K562 (cell line): ENCODE measurements around the gene KLHL41. TPM values are rescaled to one million over a fixed set of nuclear protein-coding genes. Genes with fewer than 3 reads are reported as not detected.

ENCODE experiments used
- CBX2 ChIP-seq: fragments of 200-600 bp; sonication (generic); IDR thresholded peaks from one replicate; pipeline ENCODE4 v1.6.1; 2012; ENCODE audit warnings: mild to moderate bottlenecking, low read length, inconsistent platforms; ENCODE audit not compliant: insufficient read depth, poor library complexity, severe bottlenecking
- CREB3 ChIP-seq: fragments of 450-650 bp; conservative IDR thresholded peaks from 2 replicates; pipeline ENCODE4 v1.6.1; 2016; ENCODE audit warnings: missing genetic modification characterization, low read depth, mild to moderate bottlenecking, missing compliant biosample characterization, moderate library complexity
- CREBBP ChIP-seq: IDR thresholded peaks from one replicate; pipeline ENCODE4 v1.6.1; 2012; ENCODE audit warnings: low read depth, mild to moderate bottlenecking, control low read depth, inconsistent platforms, low read length
- EHMT2 ChIP-seq: fragments of 450-650 bp; IDR thresholded peaks from 2 replicates; pipeline ENCODE4 v1.6.1; 2018; ENCODE audit warnings: antibody characterized with exemption
- FOXK2 ChIP-seq, 2 experiments: fragments of 450-650 bp; IDR thresholded peaks in 1 of 2; conservative IDR thresholded peaks in 1 of 2; 2 replicates each; pipeline ENCODE4 v1.6.1; 2016; ENCODE audit warnings: low read depth in 2 of 2, mild to moderate bottlenecking in 1 of 2
- JUND ChIP-seq, 2 experiments: IDR thresholded peaks; 2 replicates in 1 of 2; 3 replicates in 1 of 2; pipeline ENCODE4 v1.6.1; 2011; ENCODE audit warnings: borderline replicate concordance in 2 of 2, low read depth in 2 of 2, low read length in 2 of 2, improper control_type of control experiment in 1 of 2, missing biosample characterization in 1 of 2, missing genetic modification characterization in 1 of 2, missing genetic modification reagents in 1 of 2
- TBP ChIP-seq: optimal IDR thresholded peaks from 2 replicates; pipeline ENCODE3; 2011; ENCODE audit warnings: low read depth, low read length, improper control_type of control experiment
- TSHZ1 ChIP-seq: fragments of 250-450 bp; sonication (Bioruptor Pico); IDR thresholded peaks from 2 replicates; pipeline ENCODE4 v1.4.0; 2020; ENCODE audit warnings: mild to moderate bottlenecking, moderate library complexity
- ZKSCAN1 ChIP-seq: fragments of 150-350 bp; IDR thresholded peaks from 2 replicates; pipeline ENCODE4 v1.6.1; 2016; ENCODE audit warnings: low read depth, low read length
- ZNF445 ChIP-seq: fragments of 250-450 bp; sonication (Bioruptor Pico); IDR thresholded peaks from 2 replicates; pipeline ENCODE4 v1.4.0; 2020; ENCODE audit warnings: low read depth, mild to moderate bottlenecking, moderate library complexity
- polyA plus RNA-seq, 8 experiments: library from polyadenylated mRNA; depleted of rRNA in 4 of 8; stranded (reverse) in 5 of 8; unstranded in 3 of 8; fragments of >200 nt; fragmentation: Nextera tagmentation in 2 of 8; fragmentation: Illumina TruSeq in 1 of 8; extraction: Ambion mirVana in 2 of 8; extraction: Trizol in 1 of 8; gene quantifications; 2 replicates each; pipeline versions ENCODE4 v1.2.1 to v1.2.3, GENCODE V29; 2011 to 2014; ENCODE audit warnings: inconsistent platforms in 1 of 8, missing spikeins in 1 of 8
- total RNA-seq, 7 experiments: library from RNA; depleted of rRNA in 6 of 7; stranded (reverse); fragments of >200 nt in 6 of 7; fragmentation: Illumina TruSeq in 2 of 7; extraction: Trizol in 2 of 7; gene quantifications; 2 replicates each; pipeline versions ENCODE4 v1.2.1 to v1.2.3, GENCODE V29; 2011 to 2021; ENCODE audit warnings: low replicate concordance in 1 of 7
- TF ChIP-seq, protein P1 (sequence below), 2 experiments: fragments of 450-650 bp; formaldehyde crosslinking in 1 of 2; IDR thresholded peaks; 2 replicates each; pipeline versions ENCODE4 v1.4.0 to v1.6.1; 2014 to 2020; ENCODE audit warnings: mild to moderate bottlenecking in 2 of 2, borderline replicate concordance in 1 of 2, low read depth in 1 of 2
- TF ChIP-seq, protein P2 (sequence below): IDR thresholded peaks from 3 replicates; pipeline ENCODE4 v1.6.1; 2011; ENCODE audit warnings: borderline replicate concordance, mild to moderate bottlenecking; ENCODE audit not compliant: insufficient read length, insufficient read depth

Gene KLHL41
- total and polyA plus RNA-seq, 9 of the 15 experiments (the other 6 are each of a cell fraction or from before 2014, with no cell fraction given), result 0.05 to 1.5 (median 0.09) TPM

GRCh38 chr2:169528271-169528701 lies 18.8 kb downstream of the KLHL41 start (continued):
- TF ChIP-seq, protein P1, sequence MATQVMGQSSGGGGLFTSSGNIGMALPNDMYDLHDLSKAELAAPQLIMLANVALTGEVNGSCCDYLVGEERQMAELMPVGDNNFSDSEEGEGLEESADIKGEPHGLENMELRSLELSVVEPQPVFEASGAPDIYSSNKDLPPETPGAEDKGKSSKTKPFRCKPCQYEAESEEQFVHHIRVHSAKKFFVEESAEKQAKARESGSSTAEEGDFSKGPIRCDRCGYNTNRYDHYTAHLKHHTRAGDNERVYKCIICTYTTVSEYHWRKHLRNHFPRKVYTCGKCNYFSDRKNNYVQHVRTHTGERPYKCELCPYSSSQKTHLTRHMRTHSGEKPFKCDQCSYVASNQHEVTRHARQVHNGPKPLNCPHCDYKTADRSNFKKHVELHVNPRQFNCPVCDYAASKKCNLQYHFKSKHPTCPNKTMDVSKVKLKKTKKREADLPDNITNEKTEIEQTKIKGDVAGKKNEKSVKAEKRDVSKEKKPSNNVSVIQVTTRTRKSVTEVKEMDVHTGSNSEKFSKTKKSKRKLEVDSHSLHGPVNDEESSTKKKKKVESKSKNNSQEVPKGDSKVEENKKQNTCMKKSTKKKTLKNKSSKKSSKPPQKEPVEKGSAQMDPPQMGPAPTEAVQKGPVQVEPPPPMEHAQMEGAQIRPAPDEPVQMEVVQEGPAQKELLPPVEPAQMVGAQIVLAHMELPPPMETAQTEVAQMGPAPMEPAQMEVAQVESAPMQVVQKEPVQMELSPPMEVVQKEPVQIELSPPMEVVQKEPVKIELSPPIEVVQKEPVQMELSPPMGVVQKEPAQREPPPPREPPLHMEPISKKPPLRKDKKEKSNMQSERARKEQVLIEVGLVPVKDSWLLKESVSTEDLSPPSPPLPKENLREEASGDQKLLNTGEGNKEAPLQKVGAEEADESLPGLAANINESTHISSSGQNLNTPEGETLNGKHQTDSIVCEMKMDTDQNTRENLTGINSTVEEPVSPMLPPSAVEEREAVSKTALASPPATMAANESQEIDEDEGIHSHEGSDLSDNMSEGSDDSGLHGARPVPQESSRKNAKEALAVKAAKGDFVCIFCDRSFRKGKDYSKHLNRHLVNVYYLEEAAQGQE (IDR thresholded peaks at IDR 0.05; ENCODE audit: borderline replicate concordance), result peak; percentile 79; the same call in 1 of the 2 replicates
- TF ChIP-seq, protein P1 (CRISPR knock-in tag; IDR thresholded peaks at IDR 0.05; ENCODE audit: low read depth), result no peak
- TF ChIP-seq CBX2 (no peak), JUND (IDR thresholded peaks at IDR 0.05; ENCODE audit: borderline replicate concordance, low read depth, low read length) (no peak), JUND (tag; IDR thresholded peaks at IDR 0.05; ENCODE audit: borderline replicate concordance, low read depth, low read length) (peak; percentile 55; the same call in 1 of the 3 replicates), TBP (no peak), ZNF445 (CRISPR knock-in tag) (no peak), FOXK2 (conservative IDR thresholded peaks at IDR 0.05 in 1 of 2, IDR thresholded peaks at IDR 0.05 in 1 of 2; ENCODE audit: low read depth in 2 of 2) (no peak), CREB3 (no peak), CREBBP (no peak), ZKSCAN1 (peak; percentile 97), TSHZ1 (no peak), EHMT2 (no peak)
- TF ChIP-seq, protein P2, sequence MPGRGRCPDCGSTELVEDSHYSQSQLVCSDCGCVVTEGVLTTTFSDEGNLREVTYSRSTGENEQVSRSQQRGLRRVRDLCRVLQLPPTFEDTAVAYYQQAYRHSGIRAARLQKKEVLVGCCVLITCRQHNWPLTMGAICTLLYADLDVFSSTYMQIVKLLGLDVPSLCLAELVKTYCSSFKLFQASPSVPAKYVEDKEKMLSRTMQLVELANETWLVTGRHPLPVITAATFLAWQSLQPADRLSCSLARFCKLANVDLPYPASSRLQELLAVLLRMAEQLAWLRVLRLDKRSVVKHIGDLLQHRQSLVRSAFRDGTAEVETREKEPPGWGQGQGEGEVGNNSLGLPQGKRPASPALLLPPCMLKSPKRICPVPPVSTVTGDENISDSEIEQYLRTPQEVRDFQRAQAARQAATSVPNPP, result no peak
